Endothelial cell of umbilical vein (primary cell): ENCODE results near the gene HGFAC.

Experiments used
- CTCF ChIP-seq, 2 donors: IDR thresholded peaks; 1 replicate in 1 of 2; 2 replicates in 1 of 2; pipeline ENCODE4 v1.5.1; 2011; ENCODE audit warnings: low read length in 2 of 2, mild to moderate bottlenecking in 2 of 2, moderate library complexity in 2 of 2, control low read depth in 1 of 2, inconsistent platforms in 1 of 2, low read depth in 1 of 2; ENCODE audit not compliant: insufficient read depth in 1 of 2; ENCODE audit errors: extremely low read depth in 1 of 2
- POLR2A ChIP-seq: IDR thresholded peaks from 2 replicates; pipeline ENCODE4 v1.6.1; 2012; ENCODE audit warnings: low read depth, mild to moderate bottlenecking, control low read depth, low read length
- POLR2AphosphoS5 ChIP-seq: IDR thresholded peaks from 2 replicates; pipeline ENCODE4 v1.6.1; 2012; ENCODE audit warnings: low read depth, mild to moderate bottlenecking, control low read depth, low read length, moderate library complexity; ENCODE audit not compliant: insufficient read depth

DNA sequence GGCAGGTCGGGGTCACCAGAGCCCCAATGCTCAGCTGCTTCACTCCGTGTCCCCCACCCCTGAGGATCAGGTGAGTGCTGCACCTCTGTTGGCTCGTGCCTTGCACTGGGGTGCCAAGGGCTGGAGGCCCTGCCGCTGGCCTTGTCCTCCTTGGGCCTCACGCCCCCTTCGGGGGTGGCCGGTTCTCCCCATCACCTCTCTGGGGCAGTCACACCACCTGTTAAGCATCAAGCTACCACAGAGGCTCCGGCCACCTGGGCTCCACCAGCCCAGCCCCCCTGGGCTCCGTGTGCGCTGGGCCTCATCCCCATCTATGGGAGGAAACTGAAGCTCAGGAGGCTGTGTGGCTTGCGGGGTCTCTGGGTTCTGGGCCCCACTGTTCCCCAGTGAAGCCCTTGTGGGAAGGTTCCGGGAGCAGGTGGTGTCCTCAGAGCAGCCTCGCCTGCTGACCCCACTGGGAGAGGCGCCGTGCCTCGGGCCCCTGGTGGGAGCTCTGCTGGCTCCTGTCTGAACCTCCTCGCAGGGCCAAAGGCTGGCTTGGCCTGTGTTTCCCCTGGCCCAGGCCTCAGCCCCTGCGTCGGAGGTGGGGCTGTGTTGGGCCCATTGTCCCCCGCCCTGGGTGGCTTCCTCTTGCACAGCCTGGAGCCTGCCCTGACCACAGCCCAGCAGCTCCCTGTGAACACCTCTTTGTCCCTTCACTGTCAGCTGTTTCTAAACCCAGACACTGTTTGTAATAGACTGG is 52.1 kb downstream of the HGFAC start:
- TF ChIP-seq POLR2A, result no peak
- TF ChIP-seq CTCF (IDR thresholded peaks at IDR 0.05; ENCODE audit: extremely low read depth in 1 of 2, insufficient read depth in 1 of 2, low read depth in 1 of 2, low read length in 2 of 2), result no peak
- TF ChIP-seq POLR2AphosphoS5, result no peak
